LoVo (cell line): ENCODE results near the gene TXNL4A.
"Not testable (repeated sequence)": the region's sequence is repeated elsewhere in the genome, so short reads cannot be mapped to it uniquely, and the experiment has no call there.

Experiments
- DNase-seq: peaks from one replicate; pipeline ENCODE4 v3.0.0-alpha.2; 2016; ENCODE audit warnings: low spot score

Gene TXNL4A

GRCh38 chr18:79988451-79989194, at the start of gene TXNL4A:
TSS of gene TXNL4A (minus strand) at chr18:79988563. CDS start at chr18:79988392, 171 bp downstream.
- DNase-seq: peak; percentile 85

GRCh38 chr18:80037300-80037699, 48.9 kb upstream of the TXNL4A start:
- no peak for DNase-seq

- DNase-seq: no peak
Measured at GRCh38 chr18:80035997-80036396, 47.6 kb upstream of the TXNL4A start.

GRCh38 chr18:80034852-80035406, 46.6 kb upstream of the TXNL4A start:
- no peak for DNase-seq

- peak; percentile 95 for DNase-seq
Measured at GRCh38 chr18:80034068-80034851, 45.9 kb upstream of the TXNL4A start, which contains the start of gene RBFA. TSS of gene RBFA (plus strand) at chr18:80034434. CDS start at chr18:80034496, 62 bp downstream.

GRCh38 chr18:80033181-80034067, 45.1 kb upstream of the TXNL4A start:
- no peak for DNase-seq

- no peak for DNase-seq
Measured at GRCh38 chr18:80029690-80030089, 41.3 kb upstream of the TXNL4A start.

- DNase-seq: not testable (repeated sequence)
Measured at GRCh38 chr18:80027719-80028118, 39.4 kb upstream of the TXNL4A start.

GRCh38 chr18:80026363-80026762, 38.0 kb upstream of the TXNL4A start:
- DNase-seq: no peak

GRCh38 chr18:80023173-80023572, 34.8 kb upstream of the TXNL4A start:
- DNase-seq: no peak

- no peak for DNase-seq
Measured at GRCh38 chr18:80022613-80023012, 34.2 kb upstream of the TXNL4A start.

- DNase-seq: no peak
Measured at GRCh38 chr18:80012714-80013113, 24.4 kb upstream of the TXNL4A start.

GRCh38 chr18:80011496-80012137, 23.3 kb upstream of the TXNL4A start:
- DNase-seq: not testable (repeated sequence)

GRCh38 chr18:80010551-80010906, 22.2 kb upstream of the TXNL4A start:
- no peak for DNase-seq

GRCh38 chr18:80009661-80010550, 21.5 kb upstream of the TXNL4A start:
- DNase-seq: peak; percentile 68

GRCh38 chr18:80006724-80007123, 18.4 kb upstream of the TXNL4A start:
- no peak for DNase-seq

- DNase-seq: no peak
Measured at GRCh38 chr18:80004600-80005342, 16.4 kb upstream of the TXNL4A start.

GRCh38 chr18:80002468-80002867, 14.1 kb upstream of the TXNL4A start:
- DNase-seq: no peak

GRCh38 chr18:80000877-80001276, 12.5 kb upstream of the TXNL4A start:
- DNase-seq: no peak

- DNase-seq: not testable (repeated sequence)
Measured at GRCh38 chr18:79999701-80000100, 11.3 kb upstream of the TXNL4A start.
